Stimulated activated CD4-positive, alpha-beta T cell treated with anti-CD3 and anti-CD28 coated beads, Interleukin-1b, Interleukin-23, amount 100 ng/mL, for 4 hours (primary cell): ENCODE results near the gene VPS16.
"Not testable (repeated sequence)": the region's sequence is repeated elsewhere in the genome, so short reads cannot be mapped to it uniquely, and the experiment has no call there.

Experiments used
- DNase-seq, 2 donors: peaks; one replicate each; pipeline ENCODE4 v3.0.0-alpha.2; 2020; ENCODE audit warnings: low read depth in 2 of 2

Gene VPS16

DNA sequence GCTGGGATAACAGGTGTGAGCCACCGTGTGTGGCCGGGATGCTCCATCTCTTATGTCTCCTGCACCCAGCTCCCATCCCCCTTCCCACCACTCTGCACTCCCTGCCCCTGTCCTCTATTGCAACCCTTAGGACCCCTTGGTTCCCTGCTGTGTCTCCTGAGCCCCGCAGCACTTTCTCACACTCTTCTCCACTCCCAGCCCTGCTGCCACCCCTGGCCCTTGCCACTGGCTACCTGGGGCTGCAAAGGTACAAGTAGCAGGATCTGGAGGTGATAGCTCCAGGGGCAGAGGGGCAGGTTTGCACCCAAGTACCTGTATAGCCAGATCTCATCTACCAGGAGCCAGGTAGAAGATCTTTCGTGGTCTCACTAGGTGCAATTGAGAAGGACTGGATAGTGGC, 33.5 kb upstream of the VPS16 start:
- no peak for DNase-seq

DNA sequence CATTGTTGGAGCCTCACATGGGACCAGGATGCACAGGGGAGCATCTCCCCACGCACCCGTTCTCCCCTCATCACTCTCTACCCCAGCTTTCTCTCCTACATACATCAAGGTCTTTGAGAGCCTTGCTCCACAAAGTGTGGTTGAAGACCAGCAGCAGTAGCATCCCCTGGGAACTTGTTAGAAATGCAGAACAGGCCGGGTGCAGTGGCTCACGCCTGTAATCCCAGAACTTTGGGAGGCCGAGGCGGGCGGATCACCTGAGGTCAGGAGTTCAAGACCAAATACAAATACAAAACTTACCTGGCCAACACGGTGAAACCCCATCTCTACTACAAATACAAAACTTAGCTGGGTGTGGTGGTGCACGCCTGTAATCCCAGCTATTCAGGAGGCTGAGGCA, 32.6 kb upstream of the VPS16 start:
- not testable (repeated sequence) for DNase-seq

DNA sequence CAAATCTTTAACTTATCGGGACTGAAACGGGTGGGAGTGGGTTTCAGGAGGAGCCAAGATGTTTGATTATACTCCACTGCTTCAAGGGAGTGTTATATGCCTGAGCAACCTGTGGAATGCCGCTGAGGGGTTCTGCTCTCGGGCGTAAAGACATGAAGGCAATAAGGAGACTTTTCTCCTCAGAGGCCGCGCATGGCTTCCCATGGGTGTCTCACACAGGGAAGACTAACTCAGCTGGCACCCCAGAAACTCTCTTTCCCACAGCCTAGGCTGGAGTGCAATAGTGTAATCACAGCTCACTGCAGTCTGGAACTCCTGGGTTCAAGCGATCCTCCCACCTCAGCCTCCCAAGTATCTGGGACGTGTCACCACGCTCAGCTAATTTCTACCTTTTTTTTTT, 30.9 kb upstream of the VPS16 start:
- no peak for DNase-seq

DNA sequence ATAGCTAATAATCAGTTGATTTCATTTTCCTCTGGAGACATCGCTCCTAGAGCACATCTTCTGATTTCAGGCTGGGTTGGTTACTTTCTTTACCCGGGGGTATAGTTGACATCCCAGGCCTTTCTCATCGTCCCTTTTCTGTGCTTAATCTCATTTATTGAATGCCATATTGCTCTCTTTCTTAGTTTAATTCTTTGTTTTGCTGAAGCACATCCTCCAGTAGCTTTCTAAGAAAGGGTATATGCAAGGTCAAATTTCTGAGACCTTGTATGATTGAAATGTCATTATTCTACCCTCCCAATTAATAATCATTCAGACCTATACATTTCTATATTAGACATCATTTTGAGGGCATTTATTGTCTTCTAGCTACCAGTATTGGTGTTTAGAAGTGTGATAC, 28.4 kb upstream of the VPS16 start:
- no peak for DNase-seq

DNA sequence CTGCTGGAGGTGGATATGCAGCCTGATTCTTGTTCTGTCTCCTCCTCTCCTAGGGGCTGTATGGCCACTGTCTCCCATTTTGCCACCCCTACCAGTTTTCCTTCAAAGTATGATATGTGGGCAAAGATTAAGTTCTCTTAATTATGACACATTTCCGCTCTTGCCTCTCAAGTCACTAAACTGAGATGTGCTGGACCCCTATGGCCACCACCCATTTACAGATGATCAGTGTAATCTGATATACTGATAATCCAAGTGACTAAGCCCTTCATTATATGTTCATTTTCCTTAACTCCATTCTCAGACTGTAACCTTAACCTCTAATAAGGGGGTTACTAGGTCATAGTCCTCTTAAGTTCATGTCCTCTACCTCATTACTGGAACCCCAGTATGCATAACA, 26.5 kb upstream of the VPS16 start:
- no peak for DNase-seq

DNA sequence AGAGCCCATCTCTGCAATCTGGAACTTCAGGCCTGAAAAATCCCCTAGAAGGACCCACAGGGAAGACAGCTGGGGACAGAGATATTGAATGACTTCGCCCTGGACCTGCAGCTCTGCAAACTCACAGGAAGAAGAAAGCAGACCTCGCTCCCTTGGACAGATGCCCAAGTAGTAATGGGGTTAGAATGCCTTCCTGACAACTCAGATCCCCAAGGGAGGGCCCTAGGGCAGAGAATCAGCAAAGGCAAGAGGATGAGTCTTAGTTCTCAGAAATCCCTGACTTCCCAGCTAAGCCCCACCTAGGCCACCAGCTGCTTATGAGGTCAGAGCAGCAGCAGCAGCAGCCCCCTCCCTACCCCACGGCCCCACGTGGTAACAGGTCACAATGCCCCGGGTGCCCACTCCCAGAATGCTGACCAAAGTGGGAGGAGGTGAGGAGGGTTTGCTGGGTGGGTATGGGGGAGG, 25.9 kb upstream of the VPS16 start, which contains the start of gene C20orf141:
TSS of gene C20orf141 (plus strand) at position 401 of the 465 bp plus-strand sequence. CDS start 198 bp downstream, outside the sequence.
- DNase-seq, result no peak

DNA sequence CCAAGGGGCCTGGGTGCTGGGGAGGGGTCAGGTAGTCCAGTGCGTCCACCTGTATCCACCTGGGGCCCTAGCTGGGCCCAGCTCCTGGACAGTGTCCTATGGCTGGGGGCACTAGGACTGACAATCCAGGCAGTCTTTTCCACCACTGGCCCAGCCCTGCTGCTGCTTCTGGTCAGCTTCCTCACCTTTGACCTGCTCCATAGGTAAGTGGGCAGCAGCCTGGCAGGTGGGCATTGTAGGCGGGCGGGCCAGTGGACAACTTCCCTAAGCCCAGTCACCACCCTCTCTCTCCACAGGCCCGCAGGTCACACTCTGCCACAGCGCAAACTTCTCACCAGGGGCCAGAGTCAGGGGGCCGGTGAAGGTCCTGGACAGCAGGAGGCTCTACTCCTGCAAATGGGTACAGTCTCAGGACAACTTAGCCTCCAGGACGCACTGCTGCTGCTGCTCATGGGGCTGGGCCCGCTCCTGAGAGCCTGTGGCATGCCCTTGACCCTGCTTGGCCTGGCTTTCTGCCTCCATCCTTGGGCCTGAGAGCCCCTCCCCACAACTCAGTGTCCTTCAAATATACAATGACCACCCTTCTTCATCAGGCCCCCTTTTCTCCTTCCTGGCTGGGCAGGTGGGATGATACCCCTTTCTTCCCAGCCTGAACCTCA, 25.2 kb upstream of the VPS16 start:
- no peak for DNase-seq

DNA sequence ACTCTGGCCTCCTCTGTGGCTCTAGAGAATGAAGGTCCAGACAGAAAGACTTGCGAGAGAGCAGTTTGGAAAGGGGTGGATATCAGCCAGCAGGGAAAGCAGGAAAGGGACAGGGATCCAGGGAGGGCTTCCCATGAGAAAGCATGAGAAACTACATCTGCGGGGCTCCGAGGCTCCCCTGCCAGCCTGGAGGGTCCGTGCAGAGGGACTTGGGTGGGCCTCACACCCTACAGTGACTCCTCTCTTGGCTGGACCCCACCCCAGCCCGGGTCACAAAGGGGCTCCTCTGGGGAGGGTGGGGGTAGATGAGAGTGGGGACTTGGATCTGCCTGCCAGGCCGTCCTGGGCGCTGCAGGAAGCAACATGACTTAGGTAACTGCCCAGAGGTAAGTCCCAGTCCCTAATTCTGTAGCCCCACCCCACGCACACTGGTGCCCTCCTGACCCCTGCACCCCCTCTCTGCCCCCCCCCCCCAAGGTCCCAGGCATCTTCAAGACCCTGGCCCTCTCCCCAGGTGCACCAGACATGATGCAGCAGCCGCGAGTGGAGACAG, 24.4 kb upstream of the VPS16 start, which contains the start of gene TMEM239:
TSS of gene TMEM239 (plus strand) at position 335 of the 553 bp plus-strand sequence. CDS start at position 526, 191 bp downstream.
- no peak for DNase-seq

DNA sequence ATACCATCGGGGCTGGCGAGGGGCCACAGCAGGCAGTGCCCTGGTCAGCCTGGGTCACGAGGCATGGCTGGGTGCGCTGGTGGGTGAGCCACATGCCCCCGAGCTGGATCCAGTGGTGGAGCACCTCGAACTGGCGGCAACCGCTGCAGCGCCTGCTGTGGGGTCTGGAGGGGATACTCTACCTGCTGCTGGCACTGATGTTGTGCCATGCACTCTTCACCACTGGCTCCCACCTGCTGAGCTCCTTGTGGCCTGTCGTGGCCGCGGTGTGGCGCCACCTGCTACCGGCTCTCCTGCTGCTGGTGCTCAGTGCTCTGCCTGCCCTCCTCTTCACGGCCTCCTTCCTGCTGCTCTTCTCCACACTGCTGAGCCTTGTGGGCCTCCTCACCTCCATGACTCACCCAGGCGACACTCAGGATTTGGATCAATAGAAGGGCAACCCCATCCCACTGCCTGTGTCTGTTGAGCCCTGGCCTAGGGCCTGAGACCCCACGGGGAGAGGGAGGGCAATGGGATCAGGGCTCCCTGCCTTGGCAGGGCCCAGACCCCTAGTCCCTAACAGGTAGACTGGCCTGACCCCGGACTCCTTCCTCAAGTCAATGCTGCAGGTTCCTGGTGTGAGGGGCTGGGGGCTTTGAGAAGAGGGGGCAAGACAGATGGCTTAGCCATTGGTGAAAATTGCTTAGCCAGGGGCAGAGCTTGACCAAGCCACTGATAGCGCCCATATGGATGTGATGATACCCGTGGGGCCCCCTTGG, 23.8 kb upstream of the VPS16 start:
- DNase-seq, result no peak

DNA sequence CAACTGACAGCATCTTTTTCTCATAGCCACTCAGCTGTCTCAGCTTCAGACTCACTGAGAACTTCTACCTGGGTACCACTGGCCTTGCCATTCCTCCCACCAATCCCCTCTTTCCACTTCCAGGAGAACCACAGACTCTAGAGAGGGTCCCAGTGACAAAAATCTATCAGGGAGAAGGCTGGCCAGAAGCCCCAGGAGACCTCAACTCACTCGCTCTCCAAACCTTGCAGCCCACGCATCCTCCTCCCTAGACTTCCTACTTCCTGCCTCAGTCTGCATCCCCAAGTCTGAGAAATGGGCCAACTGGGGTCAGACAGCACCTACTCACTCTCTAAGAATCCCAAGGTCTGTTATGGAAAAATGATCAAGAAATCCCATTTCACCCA, 23.2 kb upstream of the VPS16 start:
- DNase-seq, result no peak

DNA sequence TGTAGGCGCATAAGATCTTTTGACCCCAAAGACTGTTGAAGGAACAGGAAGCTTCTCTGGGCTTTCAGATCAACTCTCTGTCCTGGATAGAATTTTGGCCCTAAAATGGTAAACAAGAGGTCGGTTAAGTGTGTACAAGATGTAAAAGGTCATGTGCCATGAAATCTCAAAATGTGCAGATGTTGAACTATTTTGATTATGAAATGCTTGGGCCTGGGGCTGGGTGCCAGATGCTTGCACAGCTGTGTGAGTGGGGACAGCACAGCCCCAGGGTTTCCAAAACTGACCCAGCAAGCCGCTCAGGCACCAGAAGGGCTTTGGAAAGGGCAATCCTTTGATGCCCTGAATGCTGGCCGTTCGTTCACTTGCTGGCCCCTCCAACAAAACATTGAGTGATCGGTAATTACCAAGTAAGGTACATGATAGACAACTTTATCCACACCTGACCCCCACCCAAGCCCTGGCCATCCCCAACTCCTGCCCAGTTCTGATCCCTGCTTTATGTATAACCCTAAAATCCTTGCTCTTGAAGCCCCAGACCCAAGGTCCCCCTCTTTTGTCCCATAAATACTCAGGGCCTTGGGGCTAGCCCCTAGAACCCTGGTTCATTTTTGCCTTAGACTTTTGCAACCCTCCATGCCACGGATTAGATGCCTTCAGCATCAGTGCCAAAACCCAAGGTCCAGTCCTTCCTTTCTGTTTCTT, 22.5 kb upstream of the VPS16 start:
- no peak for DNase-seq

DNA sequence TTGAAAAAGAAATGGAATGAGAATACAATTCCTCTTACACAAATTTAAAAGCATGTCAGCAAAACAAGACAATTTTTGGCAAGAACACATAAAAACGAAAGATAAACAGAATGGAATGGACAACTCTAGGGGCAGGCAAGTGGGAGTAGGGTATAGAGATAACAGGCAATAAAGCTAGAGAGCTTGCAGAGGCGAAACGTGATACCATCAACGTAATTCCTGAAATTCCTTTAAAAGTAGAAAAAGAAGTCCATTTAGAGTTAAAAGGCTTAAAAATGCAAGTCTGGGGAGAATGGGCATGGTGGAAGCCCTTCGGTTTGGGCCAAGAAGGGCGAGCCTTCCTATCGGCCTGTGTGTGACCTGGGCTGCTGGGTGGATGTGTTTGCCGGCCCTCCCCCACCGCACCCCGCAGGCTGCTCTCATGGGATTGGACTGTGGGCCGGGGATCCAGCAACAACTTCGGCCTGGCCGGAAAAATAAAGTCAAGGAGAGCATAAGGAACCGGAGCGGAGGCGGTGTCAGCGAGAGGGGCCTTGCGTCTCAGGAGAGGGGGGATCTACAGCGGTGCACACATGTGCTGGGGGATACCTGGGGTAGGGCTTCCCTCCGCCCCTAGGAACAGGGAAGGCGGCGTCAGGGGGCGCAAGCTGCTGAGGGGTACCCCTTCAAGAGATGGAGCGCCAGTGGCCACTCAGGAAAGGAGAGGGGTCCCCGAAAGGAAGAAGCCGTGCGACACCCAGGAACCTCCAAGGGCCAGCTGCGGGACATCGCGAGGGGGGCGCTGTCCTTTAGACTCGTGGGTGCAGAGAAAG, 20.3 kb upstream of the VPS16 start:
- DNase-seq, result no peak

DNA sequence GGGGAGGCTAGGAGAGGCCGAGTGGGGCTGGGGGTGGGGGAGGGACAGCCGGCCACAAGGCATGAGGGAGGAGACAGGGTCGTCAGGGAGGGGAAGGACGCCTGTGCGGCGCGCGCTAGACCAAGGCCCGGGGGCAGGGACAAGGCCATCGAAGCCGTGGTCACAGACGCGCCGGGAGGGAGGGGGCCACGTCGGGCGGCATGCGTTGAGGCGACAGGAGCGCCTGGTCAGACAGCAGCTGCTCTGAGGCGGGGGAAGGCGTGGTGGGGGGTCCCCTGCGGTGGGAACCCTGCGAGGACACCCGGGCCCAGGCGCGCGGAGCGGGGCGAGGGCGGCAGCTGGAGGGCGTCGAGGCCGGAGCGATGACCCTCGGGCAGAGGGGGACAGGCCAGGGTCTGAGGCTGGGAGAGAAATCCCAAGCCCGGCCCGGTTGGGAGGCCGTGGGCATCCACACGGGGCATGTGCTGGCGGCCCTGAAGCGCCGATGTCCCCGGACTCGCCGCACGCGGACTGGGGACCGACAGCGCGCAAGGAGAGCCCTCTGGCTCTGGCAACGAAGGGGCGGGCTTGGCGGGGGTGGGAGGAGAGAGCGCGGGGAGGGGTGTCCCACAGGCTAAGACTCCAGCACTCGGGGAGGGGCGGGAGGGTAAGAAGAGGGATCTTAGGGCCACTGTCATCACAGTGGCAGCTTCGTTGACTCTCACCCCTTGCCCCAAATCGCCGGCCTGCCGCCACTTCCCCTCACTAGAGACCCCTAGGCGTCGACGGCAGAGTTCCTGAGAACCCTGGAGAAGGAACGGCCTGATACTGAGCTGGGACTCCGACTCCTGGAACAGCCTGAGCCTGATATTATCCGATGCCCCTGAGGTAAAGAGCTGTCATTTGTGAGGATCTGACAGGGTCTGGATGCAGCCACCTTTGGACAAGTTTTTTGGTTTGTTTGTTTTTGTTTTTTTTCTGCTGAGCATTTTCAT, 19.4 kb upstream of the VPS16 start:
- no peak for DNase-seq

DNA sequence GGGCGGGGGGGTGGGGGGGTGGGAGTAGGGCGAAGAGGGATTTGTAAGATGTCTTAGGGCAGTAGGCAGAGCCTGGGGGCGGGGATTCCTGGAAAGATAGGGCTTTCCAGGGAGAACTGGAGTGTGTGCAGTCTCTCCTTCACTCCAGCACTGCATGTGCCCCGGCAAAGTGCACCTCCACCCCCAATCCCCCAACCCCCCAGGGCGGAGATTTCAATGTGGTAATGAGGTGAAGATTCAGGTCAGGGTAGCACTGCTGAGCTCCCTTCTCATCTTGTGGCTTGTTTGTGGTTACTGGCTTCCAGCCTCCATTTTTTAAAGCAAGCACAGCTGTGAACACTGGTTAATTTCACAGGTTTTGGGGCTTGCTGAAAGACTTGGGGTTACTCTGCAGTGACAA, 18.5 kb upstream of the VPS16 start:
- no peak for DNase-seq

DNA sequence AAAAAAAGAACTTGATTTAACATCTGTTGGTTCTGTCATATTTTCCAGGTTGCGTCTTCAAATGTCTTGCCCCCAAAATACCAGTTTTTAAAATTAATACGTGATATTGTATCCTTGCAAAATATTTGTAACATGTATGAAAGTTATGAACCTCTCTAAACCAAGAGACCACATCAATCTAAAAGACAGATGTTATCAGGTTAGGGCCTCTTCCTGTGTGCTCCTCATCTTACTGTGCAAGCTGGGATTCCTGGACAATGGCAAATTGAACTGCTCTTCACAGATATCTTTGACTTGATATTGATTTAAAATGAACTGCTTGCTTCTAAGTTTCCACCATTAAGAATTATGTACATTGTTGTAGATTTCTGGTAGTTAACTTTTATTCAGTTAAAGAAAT, 14.8 kb upstream of the VPS16 start:
- DNase-seq, result no peak

DNA sequence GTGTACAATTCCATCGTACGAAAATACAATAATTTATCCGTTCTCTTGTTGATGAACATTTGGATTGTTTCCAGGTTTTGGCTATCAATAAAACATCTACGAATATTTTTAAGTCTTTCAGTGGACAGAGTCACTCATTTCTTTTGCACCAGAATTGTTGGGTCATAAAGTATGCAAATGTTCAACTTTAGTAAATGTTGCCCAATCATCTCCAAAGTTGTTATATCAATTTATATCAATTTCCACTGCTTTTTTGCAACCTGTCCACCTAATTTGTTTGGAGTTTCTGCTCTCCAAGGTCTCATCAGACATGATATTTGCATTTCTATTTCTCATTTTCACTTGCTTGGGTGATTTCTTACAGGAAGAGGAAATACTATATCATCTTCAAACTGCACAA, 13.9 kb upstream of the VPS16 start:
- no peak for DNase-seq

DNA sequence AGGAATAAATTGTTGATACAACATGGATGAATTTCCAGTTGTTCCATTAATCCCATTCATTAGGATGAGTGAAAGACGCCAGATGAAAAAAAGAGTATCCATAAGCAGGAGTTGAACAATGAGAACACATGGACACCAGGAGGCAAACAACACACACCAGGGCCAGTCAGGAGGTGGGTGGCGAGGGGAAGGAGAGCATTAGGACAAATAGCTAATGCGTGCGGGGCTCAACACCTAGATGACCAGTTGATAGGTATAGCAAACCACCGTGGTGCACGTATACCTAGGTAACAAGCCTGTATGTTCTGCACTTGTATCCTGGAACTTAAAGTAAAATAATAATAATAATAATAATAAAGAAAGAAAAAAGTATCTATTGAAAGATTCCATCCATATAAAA, 11.2 kb upstream of the VPS16 start:
- DNase-seq, result no peak

DNA sequence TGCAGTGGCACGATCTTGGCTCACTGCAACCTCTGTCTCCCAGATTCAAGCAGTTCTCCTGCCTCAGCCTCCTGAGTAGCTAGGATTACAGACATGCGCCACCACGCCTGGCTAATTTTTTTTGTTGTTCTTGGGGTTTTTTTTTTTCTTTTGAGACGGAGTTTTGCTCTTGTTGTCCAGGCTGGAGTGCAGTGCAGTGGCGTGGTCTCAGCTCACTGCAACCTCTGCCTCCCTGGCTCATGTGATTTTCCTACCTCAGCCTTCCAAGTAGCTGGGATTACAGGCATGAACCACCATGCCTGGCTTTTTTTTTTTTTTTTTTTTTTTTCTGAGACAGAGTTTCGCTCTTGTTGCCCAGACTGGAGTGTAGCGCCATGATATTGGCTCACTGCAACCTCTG, 9.3 kb upstream of the VPS16 start:
- DNase-seq, result not testable (repeated sequence)

DNA sequence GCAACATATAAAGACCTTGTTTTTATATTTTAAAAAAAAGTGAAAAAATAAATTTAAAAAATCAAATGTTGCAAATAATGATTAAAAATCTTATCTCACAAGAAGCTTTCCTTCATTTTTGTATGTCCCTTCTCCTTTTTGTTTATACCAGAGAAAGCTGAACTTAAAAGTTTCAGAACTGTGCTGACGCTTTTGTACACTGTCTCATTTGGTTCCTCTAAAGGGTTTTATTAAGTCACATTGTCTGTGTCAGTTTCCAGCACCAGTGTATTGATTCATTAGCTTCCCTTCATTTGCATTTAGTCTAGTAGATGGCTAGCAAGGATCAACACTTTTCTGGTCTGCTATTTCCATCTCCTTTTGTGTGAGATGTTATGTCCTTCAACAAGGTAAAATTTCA, 6.8 kb upstream of the VPS16 start:
- DNase-seq, result no peak

DNA sequence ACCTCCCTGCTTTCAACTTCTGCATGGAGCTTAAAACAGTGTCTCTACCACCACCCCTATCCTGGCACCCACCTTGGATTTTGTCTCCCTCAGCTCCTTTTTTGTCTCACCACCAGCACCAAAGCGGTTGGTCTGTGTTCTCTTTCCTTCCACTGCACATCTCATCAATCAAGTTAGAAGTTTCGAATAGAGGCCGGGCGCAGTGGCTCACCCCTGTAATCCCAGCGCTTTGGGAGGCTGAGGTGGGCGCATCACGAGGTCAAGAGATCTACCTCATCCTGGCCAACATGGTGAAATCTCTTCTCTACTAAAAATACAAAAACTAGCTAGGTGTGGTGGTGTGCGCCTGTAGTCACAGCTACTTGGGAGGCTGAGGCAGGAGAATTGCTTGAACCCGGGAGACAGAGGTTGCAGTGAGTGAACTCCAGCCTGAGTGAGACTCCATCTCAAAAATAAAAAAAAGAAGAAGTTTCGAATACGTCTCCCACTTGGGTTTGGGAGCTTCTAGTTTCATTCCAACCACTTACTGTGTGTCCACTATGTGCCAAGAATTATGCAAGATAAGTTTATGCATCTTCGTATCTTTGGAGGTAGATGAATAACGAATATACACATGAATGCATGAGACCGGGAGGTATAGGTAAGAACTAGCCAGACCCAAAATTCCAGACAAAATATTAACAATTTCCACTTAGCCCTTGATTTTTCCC, 6.0 kb upstream of the VPS16 start:
- DNase-seq, result no peak
